ENCODE data around the gene ERAL1. TPM values are rescaled to one million over a fixed set of nuclear protein-coding genes. Genes with fewer than 3 reads are reported as not detected.

Gene ERAL1
- total and polyA plus RNA-seq, 2 of the 8 experiments (the other 6 are each of a cell fraction or from before 2014, with no cell fraction given), result 67.8 to 122 TPM

- POLR2A ChIA-PET (ENCODE audit: partially characterized antibody), result interaction anchor here (0.7 to 2.2 kb wide), 15 partner anchors 9 to 153 kb away, joined by 3 to 8 read pairs (median 3); partner anchors contain the start of genes FAM222B and RPL23A
- Histone ChIP-seq H3K4me1 (replicated peaks in 1 of 4; ENCODE audit: control insufficient read depth in 3 of 4, insufficient read depth in 4 of 4, low read length in 3 of 4) (peaks cover 0 to 6% (median 0%) of the 10 kb centered on the region in 4 experiments; a peak in 2 of 7 replicates), H3K79me1 (ENCODE audit: low read depth, low read length) (no peaks in the 10 kb centered on the region; the same call in 1 of the 2 replicates), H4K20me1 (replicated peaks in 1 of 2; ENCODE audit: control insufficient read depth in 1 of 2, insufficient read depth in 2 of 2, low read length in 2 of 2) (peaks cover 1 to 3% of the 10 kb centered on the region in 2 experiments), H3K18ac (ENCODE audit: extremely low read depth, low read length) (no peak overlapping the region), H2BK20ac (ENCODE audit: low read length) (no peak overlapping the region), H3K56ac (replicated peaks; ENCODE audit: insufficient read length, low read depth, low read length) (no peak overlapping the region), H2BK12ac (ENCODE audit: low read depth, low read length) (no peak overlapping the region), H4K91ac (replicated peaks; ENCODE audit: insufficient read length, low read length) (no peak overlapping the region), H2BK5ac (ENCODE audit: low read depth, low read length) (no peak overlapping the region), H3K9me3 (ENCODE audit: insufficient read depth in 2 of 2, low read depth in 1 of 2, low read length in 1 of 2) (no peaks in the 10 kb centered on the region), H3K23me2 (ENCODE audit: low read depth, low read length) (no peaks in the 10 kb centered on the region), H2BK120ac (replicated peaks; ENCODE audit: low read depth, low read length) (no peak overlapping the region), H3K27me3 (replicated peaks in 1 of 4; ENCODE audit: control insufficient read depth in 3 of 4, extremely low read depth in 1 of 4, insufficient read depth in 3 of 4, low read length in 3 of 4) (no peaks in the 10 kb centered on the region), H3K36me3 (ENCODE audit: control insufficient read depth in 2 of 4, insufficient read depth in 4 of 4, low read length in 3 of 4) (peaks cover 16 to 23% (median 20%) of the 10 kb centered on the region in 4 experiments; a peak in 7 of 8 replicates), H2AFZ (ENCODE audit: low read length) (no peak overlapping the region; the same call in 1 of the 2 replicates), H3K79me2 (ENCODE audit: control insufficient read depth in 1 of 2, insufficient read depth in 2 of 2, low read length in 2 of 2) (no peaks in the 10 kb centered on the region), H3K4ac (replicated peaks; ENCODE audit: insufficient read length, low read depth, low read length) (no peak overlapping the region), H4K5ac (ENCODE audit: insufficient read length, low read depth, low read length) (no peak overlapping the region), H3K23ac (ENCODE audit: insufficient read length) (no peak overlapping the region), H2BK15ac (ENCODE audit: low read length) (no peak overlapping the region), H4K8ac (ENCODE audit: extremely low read depth, insufficient read depth, low read length) (no peak overlapping the region), H2AK5ac (ENCODE audit: low read depth, low read length) (no peak overlapping the region), H3K14ac (ENCODE audit: insufficient read length) (no peak overlapping the region), H3K4me3 (ENCODE audit: extremely low read depth in 1 of 4, insufficient read depth in 2 of 4, low read depth in 3 of 4, low read length in 4 of 4) (0 out of 8 replicates have a peak overlapping the region, but pooled peaks of 1 of the 4 experiments have one; percentile 33), H3K4me2 (ENCODE audit: insufficient read depth in 1 of 2, low read depth in 2 of 2, low read length in 2 of 2) (peak overlapping the region in 1 of 2 experiments; percentile 42; a peak in 2 of 4 replicates), H3K9ac (replicated peaks in 1 of 4; ENCODE audit: extremely low read depth in 1 of 4, low read depth in 3 of 4, low read length in 3 of 4) (no peak overlapping the region), H3K27ac (ENCODE audit: low read depth, low read length) (no peak overlapping the region)
- CTCF ChIA-PET (ENCODE audit: partially characterized antibody), result interaction anchor here (0.8 to 3.9 kb wide), 13 partner anchors 9 to 135 kb away, joined by 3 to 31 read pairs (median 5); partner anchors contain the start of genes FLOT2 and TLCD1
- DNase-seq (ENCODE audit: low read depth in 1 of 2, low spot score in 2 of 2) (no peak), FAIRE-seq (no peak)
- 75% methylated on average over 8 of the region's 8 CpGs; no CpG with 5 or more reads in 1 of the 2 experiments for WGBS, 2 experiments (ENCODE audit: extremely low coverage in 1 of 2, insufficient coverage in 1 of 2, insufficient read length in 1 of 2, insufficient replicate concordance in 2 of 2, low coverage in 1 of 2, low lambda C conversion rate in 2 of 2, missing lambda C conversion rate in 1 of 2)
- TF ChIP-seq RBBP5 (IDR thresholded peaks at IDR 0.05; ENCODE audit: borderline replicate concordance, low read depth, low read length) (no peak), GTF2F1 (IDR thresholded peaks at IDR 0.05; ENCODE audit: borderline replicate concordance, low read depth, low read length) (no peak), EZH2 (IDR thresholded peaks at IDR 0.05; ENCODE audit: low read depth, low read length, severe bottlenecking) (no peak), CHD2 (IDR thresholded peaks at IDR 0.05; ENCODE audit: low read length) (no peak), RNF2 (IDR thresholded peaks at IDR 0.05; ENCODE audit: borderline replicate concordance, low read depth, low read length, missing control alignments, poor library complexity, severe bottlenecking) (no peak)
Observed at GRCh38 chr17:28861393-28862203, 6.8 kb downstream of the ERAL1 start.

Measured in H1 (cell line).